Stimulated activated CD8-positive, alpha-beta memory T cell treated with anti-CD3 and anti-CD28 coated beads, Interleukin-4, amount 100 ng/mL, for 4 hours (primary cell): ENCODE measurements around the gene ACACB.

ENCODE experiments used
- DNase-seq, 2 donors: peaks; one replicate each; pipeline ENCODE4 v3.0.0-alpha.2; 2020; ENCODE audit warnings: low read depth in 2 of 2, low spot score in 1 of 2

Gene ACACB

DNA sequence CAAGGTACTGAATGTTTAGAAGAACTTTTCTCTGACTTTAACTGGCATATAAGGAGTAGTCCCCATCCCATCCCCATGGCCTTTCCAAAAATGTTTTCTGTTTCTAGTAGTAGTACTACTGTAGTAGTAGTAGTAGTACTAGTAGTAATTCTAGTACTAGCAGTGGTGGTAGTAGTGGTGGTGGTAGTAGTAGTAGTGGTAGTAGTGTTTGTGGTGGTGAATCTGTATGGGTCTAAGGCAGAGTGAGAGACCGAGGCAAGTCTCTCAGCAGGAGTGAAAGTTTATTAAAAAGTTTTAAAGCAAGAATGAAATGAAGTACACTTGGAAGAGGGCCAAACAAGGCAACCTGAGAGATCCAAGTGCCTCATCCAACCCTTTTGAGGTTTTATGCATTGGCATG, 134.1 kb downstream of the ACACB start:
- no peak for DNase-seq

DNA sequence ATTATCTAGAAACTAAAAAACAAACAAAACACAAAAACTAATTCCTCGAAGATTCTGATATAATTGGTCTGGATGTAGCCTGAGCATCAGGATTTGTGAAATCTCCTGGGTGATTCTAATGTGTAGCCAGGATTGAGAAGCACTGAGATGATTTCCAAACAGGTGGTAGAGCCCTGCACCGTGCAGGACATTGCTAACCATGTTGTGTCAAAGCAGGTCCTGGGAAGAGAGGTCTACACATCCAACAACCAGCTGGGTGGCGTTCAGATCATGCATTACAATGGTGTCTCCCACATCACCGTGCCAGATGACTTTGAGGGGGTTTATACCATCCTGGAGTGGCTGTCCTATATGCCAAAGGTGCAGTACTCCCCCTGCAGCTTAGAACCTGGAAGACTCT, 136.4 kb downstream of the ACACB start:
- DNase-seq, result no peak

DNA sequence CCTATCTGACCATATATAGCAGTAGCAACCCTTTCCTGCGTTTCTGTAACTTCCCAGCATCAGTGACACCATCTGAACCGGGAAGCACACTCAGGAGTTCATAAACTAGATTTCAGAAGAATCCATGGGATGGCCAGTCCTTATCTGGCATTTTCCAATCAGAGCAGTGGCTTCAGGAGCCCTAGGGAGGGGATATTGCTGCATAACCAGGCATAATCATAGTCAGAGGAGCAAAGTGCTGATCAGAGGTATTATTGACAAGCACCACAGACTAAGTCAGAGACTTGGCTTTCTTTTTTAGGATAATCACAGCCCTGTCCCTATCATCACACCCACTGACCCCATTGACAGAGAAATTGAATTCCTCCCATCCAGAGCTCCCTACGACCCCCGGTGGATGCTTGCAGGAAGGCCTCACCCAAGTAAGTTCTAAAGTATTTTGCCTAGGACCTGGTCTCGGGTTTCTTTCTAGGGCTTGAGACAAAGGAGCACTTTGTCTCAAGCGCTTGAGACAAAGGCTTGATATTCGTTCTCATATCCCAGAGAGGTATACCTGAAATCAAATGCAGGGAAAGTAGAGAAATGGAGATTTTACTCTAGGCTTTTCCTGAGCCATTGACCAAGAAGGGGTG, 137.6 kb downstream of the ACACB start:
- no peak for DNase-seq

DNA sequence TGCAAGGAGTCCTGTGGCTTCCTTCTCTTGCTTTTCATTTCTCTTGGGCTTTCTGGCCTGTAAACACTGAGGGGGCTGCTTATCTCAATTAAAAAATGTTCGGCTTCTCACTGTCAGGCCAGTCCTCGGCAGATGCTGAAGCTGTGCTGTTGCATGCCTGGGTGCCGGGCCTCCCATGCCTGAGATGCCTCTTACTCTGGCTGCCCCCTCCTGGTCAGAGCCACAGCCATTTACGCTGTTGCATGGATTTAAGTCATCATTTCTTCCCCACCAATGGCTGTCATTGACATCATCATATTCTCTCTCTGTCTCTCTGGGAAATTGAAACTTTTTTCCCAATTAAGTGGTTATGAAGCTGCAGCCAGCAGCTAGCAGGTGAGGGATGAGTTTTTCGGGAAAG, 139.0 kb downstream of the ACACB start:
- no peak for DNase-seq

DNA sequence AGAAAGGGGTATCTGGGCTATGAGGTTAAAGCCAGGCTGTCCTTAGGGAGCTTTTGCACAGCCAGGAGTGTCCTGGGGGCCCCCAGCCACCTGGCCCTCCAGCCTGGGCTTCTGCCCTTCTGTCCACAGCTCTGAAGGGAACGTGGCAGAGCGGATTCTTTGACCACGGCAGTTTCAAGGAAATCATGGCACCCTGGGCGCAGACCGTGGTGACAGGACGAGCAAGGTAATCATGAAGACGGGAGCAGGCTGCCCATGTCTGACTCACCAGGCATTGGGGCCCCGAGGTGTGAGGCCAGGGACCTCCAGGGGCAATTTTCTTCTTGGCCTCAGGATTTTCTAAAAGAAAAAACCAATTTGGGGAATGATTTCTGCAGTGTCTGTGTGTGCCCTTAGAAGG, 139.6 kb downstream of the ACACB start:
- no peak for DNase-seq

DNA sequence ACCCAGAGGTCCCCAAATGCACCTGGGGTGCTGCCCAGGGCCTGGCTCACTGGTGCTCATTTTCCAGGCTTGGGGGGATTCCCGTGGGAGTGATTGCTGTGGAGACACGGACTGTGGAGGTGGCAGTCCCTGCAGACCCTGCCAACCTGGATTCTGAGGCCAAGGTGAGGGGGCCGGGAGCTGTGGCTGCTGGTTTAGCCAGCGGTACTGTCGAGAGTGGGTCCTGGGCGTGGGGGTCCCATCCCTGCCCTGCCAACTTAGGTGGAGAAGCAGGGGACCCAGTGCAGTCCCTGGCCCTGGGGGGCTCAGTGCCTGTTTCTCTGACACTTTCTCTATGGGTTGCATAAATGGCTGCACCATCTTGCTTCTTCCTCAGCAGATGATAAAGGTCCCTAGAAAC, 141.8 kb downstream of the ACACB start:
- no peak for DNase-seq

DNA sequence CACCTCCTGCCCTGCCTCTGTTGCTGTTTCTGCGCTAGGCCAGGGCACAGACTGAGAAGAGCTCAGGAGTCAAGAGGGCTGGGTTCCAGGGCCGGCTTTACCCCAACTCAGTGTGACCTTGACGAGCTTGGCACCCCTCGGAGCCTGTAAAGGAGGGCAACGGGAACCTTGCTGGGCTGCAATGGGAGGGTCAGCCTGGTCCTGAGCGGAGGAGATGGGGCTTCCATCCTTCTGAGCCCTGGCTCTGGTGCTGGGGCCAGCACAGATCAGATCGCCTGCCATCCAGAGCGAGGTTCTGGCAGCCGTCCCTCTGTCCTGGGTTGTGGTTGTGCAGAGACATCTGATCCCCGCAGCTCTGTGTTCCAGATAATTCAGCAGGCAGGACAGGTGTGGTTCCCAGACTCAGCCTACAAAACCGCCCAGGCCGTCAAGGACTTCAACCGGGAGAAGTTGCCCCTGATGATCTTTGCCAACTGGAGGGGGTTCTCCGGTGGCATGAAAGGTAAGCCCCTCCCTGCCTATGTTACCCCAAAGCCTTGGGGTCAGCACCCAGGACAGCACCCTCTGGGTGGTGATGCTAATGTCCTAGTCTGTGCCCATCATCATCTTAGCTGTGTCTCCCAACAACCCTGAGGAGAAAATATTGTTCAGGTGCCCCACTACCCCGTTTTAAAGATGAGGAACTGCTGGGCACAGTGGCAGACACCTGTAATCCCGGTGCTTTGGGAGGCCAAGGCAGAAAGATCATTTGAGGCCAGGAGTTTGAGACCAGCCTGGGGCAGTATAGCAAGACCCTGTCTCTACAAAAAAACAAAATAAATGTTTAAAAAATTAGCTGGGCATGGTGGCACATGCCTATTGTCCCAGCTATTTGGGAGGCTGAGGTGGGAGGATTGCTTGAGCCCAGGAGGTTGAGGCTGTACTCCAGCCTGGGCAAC, 142.5 kb downstream of the ACACB start:
- no peak for DNase-seq

DNA sequence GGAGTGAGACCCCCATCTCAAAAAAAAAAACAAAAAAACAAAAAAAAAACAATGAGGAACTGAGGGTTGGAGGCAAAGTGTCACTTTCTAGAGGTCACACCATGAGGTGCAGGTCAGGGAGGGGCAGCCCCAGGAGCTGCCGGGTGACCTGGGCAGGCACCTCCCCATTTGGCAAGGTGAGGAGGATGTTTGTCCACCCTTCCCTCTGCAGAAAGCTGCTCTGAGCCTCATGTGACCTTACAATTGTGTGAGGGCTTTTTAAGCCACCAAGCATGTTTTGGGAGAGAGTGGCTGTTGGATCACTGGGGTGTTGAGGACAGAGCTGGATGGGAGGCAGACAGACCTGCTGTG, 143.1 kb downstream of the ACACB start:
- DNase-seq, result no peak

DNA sequence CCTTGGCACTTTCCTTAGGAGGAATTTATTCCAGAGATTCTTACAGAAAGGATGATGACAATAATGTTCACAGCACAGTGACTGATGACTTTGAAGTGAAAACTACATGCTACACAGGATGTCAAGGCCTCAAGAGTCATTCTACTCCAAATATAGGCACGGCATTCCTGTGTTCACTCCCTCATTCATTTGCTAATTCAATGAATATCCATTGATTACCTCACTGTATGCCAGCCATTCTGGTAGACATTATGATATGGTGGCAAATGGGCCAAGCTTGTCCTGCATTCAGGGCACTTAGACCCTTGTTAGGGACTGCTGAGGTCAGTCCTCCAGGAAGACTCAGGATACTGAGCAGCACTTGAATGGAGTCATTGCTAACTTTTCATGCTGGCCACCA, 144.7 kb downstream of the ACACB start:
- no peak for DNase-seq

DNA sequence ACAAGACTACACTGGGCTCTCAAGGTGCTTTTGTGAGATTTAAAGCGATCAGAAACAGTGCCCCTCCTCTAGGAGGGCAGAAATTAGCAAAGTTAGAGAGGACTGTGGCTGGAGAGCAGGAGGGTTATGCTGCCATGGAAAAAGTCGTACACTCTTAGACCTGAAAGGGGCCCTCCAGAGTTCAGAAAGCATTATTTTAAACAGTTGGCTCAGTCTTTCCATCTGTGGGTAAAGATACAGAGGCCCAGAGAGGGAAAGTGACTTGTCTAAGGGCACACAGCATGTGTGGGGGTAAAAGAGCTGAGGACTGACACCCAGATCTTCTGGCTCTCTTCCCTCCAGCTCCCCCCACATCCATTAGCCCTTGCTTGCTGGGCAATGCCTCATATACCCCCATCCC, 145.6 kb downstream of the ACACB start:
- no peak for DNase-seq

DNA sequence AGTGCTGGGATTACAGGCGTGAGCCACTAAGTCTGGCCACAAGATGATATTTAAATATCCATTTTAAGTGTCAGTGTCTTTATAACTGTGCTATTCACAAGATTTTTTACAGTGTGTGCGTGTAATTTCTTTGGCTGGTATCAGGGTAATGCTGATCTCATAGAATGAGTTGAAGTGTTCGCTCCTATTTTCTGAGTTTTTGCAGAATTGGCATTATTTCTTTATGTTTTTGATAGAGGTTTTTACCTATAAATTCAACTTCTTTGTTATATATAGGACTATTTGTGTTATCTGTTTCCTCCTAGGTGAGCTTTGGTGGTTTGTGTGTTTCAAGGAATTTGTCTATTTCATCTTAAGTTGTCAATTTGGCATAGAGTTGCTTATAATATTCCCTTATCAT, 147.1 kb downstream of the ACACB start:
- no peak for DNase-seq

DNA sequence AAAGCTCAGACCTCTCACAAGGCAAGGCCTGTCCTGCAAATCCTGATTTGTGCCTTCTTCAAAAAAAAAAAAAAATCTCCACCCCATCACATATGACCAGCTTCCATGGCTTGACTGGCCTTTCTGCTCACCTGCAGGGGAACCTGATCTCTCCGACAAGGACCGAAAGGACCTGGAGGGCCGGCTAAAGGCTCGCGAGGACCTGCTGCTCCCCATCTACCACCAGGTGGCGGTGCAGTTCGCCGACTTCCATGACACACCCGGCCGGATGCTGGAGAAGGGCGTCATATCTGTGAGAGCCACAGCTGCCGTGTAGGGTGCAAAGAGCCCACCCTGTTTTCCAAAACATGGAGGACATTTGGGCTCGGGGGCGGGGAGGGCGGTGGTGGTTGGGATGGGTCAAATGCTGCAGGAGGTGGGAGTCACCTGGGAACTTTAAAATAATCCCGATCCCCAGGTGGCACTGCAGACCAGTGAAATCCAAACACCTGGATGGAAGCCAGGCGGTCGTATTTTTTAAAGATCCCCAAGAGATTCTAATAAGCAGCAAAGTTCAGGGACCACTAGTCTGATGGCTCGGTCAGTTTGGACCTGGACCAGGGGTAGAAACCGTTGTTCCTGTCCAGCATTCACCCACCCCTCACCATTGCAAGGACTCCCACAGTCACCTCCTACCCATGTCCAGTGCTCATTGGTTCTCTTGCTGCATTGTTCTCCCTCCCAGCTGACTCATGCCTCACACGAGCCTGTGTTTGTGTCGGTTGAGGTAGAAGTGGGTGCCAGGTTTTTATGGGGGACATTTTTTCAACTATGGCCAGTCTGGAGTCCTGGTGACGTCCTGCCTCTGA, 147.9 kb downstream of the ACACB start:
- no peak for DNase-seq

DNA sequence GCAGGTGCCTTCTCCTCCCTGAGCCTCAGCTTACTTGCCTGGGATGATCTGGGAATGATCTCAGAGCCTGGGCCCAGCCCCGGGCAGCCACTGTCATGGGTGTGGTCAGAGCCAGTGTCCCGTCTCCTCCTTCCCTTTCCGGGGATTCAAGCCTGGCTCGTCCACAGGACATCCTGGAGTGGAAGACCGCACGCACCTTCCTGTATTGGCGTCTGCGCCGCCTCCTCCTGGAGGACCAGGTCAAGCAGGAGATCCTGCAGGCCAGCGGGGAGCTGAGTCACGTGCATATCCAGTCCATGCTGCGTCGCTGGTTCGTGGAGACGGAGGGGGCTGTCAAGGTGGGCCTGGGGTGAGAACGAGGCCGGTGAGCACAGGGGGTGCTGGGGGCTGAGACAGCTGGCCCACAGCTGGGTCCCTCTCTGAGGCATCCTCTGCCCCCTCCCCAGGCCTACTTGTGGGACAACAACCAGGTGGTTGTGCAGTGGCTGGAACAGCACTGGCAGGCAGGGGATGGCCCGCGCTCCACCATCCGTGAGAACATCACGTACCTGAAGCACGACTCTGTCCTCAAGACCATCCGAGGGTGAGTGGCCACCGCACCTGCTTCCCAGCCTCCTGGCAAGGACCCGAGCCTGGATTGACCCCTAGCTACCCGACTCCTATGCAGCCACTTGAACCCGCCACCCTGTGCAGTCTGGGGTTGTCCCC, 148.7 kb downstream of the ACACB start:
- DNase-seq, result no peak

DNA sequence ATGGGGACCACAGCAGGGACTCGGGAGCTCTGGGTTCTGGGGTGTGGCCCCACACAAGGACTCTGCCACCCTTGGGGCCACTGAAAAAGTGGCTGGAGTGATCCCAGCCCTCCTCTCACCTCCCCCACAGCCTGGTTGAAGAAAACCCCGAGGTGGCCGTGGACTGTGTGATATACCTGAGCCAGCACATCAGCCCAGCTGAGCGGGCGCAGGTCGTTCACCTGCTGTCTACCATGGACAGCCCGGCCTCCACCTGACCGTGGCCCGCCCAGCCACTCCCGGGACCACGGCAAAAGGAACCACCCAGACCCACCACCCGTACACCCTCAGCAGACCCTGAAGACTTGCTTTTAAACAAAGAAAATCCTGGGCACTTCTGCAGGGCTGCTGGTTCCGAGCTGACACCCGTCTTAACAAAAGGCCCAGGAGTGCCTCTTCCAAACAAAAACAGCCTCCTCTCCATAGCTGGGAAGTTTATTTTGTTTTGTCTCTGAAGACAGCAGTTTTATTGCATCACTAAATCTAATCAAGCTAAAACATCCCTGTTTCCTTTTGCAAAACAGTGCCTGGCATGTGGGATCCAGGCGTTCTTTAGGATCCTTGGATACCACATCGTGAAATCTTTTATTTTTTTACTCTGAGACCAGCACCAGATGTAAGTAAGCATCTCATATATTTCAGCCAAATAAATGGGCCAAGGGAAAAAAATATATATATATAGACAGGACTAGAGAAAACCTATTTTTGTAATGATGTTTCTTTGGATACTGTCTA, 149.9 kb downstream of the ACACB start:
- DNase-seq, result no peak

DNA sequence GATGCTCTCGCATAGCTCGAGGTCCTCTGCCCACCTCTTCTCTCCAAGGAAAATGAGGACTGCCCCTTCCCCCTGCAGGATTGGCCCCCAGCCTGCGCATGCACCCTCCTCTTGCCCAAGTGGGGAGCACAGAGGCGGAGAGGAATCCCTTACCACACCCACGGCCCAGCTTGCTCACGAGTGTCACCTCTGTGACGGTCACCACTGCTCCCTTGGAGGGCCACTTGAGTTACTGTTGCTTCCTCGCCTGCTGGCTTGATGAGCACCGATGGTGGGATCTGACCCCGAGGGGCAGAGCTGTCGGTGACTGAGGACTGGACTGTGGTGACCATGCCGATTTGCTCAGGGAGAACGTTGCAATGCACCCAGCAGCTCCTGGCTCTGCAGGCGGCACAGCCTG, 151.0 kb downstream of the ACACB start:
- DNase-seq, result no peak

DNA sequence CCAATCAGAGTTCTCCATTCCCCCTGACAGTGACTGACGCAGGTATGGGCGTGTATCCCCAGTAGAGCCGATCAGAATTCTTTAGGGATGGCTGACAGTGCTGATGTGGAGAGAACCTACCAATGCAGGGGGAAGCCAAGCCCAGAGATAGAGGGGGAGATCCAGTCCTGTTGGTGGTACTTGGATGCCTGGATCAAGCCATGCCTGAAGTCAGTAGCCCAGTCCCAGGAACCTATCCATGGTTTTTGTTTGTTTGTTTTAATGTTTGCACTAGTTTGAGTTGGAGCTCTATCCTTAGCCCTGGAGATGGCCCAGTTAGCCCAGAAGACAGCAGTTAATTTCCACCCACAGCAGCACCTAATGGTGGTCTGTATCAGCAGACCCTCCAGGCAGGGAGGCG, 152.5 kb downstream of the ACACB start:
- no peak for DNase-seq

DNA sequence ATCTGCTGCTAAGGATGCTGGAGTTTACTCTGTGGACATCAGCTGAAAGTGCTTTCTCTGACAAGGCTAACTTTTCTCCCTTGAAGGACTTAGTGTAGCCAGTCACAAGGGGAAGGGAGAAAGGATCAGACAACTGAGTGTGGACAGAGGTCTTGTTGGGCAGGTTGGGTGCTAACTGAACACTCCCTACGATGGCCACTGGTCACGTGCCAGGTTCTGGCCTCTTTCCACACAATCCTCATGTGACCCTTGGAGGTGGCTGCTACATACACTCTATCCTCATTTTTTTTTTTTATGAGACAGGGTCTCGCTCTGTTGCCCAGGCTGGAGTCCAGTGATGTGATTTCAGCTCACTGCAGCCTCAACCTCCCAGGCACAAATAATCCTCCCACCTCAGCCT, 153.0 kb downstream of the ACACB start:
- DNase-seq, result no peak

DNA sequence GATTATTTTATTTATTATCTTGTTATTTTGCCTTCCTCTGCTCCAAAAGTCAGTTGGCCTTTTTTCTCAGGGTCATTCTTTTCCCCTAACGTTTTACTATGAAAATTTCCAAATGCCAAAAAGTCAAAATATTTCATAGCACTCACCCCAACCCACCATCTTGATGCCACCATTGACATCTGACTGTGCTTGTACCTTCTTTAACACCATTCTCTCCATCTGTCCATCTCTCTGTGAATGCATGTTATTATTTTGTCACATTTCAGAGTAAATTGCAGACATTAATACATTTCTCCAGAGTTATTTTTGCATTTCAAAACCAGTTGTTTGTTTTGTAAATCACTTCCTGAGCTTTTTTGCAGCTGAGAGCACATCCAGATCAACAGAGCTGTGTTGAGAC, 154.1 kb downstream of the ACACB start:
- no peak for DNase-seq

DNA sequence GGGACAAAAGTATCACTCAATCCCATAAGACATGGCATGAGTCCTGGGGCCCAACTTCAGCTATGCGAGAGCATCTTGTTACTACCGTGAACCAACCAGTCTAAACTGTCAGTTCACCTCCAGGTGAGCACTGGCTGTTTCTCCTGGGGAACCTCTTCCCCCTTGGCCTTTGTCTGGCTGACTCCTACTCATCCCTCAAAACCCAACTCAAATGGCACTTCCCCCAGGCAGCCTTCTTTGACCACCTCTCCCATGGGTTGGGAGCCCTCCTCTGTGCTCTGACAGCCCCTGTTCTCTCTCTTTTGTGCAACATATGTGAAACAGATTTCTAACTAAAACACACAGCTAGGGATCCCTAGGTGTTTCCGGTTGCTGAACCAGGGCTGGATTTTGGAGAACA, 155.0 kb downstream of the ACACB start:
- no peak for DNase-seq

DNA sequence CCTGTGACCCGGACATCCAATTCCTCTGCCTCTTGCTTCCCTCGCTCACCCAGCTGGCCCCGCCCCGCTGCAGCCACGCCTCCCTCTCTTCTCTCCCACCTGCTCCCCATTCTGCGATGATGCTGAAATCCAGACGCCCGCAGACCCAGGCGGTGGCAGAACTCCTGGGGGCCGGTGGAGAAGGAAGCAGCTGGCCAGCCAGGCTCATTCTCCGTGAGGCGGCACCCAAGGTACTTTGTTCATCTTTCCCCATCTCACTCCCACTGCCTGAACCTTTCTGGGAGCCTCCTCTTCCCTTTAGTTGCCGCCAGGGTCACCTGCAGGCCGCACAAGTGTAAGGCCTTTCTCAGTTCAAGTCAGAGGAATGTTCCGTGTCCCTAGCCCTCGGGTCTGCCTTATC, 157.0 kb downstream of the ACACB start:
- no peak for DNase-seq

DNA sequence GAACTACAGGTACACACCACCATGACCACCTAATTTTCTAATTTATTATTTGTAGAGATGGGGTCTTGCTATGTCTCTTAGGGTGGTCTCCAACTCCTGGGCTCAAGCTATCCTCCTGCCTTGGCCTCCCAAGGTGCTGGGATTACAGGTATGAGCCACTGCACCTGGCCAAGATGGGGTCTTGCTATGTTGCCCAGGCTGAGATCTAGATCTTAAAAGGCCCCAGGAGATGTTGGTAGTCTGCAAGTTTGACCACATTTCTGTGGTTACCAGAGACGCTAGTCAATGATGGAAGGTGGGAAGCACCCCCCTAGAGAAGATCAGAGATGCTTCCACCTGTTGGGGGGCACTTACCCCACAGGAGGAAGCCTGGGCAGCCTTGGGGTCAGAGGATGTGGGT, 158.0 kb downstream of the ACACB start:
- DNase-seq, result no peak
